H1 (cell line): ENCODE measurements around the gene SMTNL2. TPM values are rescaled to one million over a fixed set of nuclear protein-coding genes. Genes with fewer than 3 reads are reported as not detected.

Experiments
- BCL11A ChIP-seq, 2 experiments: IDR thresholded peaks; one replicate each; pipeline ENCODE4 v1.6.1; 2011; ENCODE audit warnings: low read depth in 2 of 2, low read length in 2 of 2, mild to moderate bottlenecking in 2 of 2
- CHD7 ChIP-seq: fragments of 300-600 bp; sonication (generic); IDR thresholded peaks from 2 replicates; pipeline ENCODE4 v1.7.1; 2012; ENCODE audit warnings: low read length, moderate library complexity, mild to moderate bottlenecking, inconsistent platforms; ENCODE audit not compliant: insufficient replicate concordance
- CTBP2 ChIP-seq: IDR thresholded peaks from 2 replicates; pipeline ENCODE4 v1.7.0; 2011; ENCODE audit warnings: borderline replicate concordance, mild to moderate bottlenecking, moderate library complexity, mixed read lengths, low read length; ENCODE audit not compliant: insufficient read depth, insufficient read length
- EP300 ChIP-seq, 2 experiments: IDR thresholded peaks; 1 replicate in 1 of 2; 2 replicates in 1 of 2; pipeline ENCODE4 v1.6.1; 2011 to 2012; ENCODE audit warnings: low read depth in 2 of 2, low read length in 2 of 2, mild to moderate bottlenecking in 2 of 2, borderline replicate concordance in 1 of 2, inconsistent platforms in 1 of 2, moderate library complexity in 1 of 2
- JUN ChIP-seq: IDR thresholded peaks from 2 replicates; pipeline ENCODE4 v1.6.1; 2011; ENCODE audit warnings: low read depth, mild to moderate bottlenecking, improper control_type of control experiment, low read length
- JUND ChIP-seq: IDR thresholded peaks from 2 replicates; pipeline ENCODE4 v1.6.1; 2011; ENCODE audit warnings: mild to moderate bottlenecking, improper control_type of control experiment, low read length
- MAFK ChIP-seq: IDR thresholded peaks from 2 replicates; pipeline ENCODE4 v1.6.1; 2012; ENCODE audit warnings: low read depth, mild to moderate bottlenecking, improper control_type of control experiment, low read length
- PHF8 ChIP-seq: fragments of 200-600 bp; sonication (generic); conservative IDR thresholded peaks from 2 replicates; pipeline ENCODE4 v1.7.1; 2012; ENCODE audit warnings: low read depth, mild to moderate bottlenecking, inconsistent platforms, low read length, moderate library complexity
- TAF1 ChIP-seq: IDR thresholded peaks from 2 replicates; pipeline ENCODE4 v1.6.1; 2011; ENCODE audit warnings: mild to moderate bottlenecking, low read depth, low read length
- TCF12 ChIP-seq: IDR thresholded peaks from 2 replicates; pipeline ENCODE4 v1.6.1; 2011; ENCODE audit warnings: low read depth, mild to moderate bottlenecking, low read length
- TEAD4 ChIP-seq: IDR thresholded peaks from 2 replicates; pipeline ENCODE4 v1.6.1; 2012; ENCODE audit warnings: low read depth, low read length, inconsistent platforms, mixed read lengths
- YY1 ChIP-seq: IDR thresholded peaks from 2 replicates; pipeline ENCODE4 v1.6.1; 2011; ENCODE audit warnings: low read depth, mild to moderate bottlenecking, low read length
- polyA plus RNA-seq, 7 experiments: library from polyadenylated mRNA; depleted of rRNA in 3 of 7; stranded (reverse) in 5 of 7; unstranded in 2 of 7; fragments of >200 nt in 5 of 7; fragments of 200-250 nt in 2 of 7; gene quantifications; 1 replicate in 5 of 7; 2 replicates in 1 of 7; 4 replicates in 1 of 7; pipeline versions ENCODE4 v1.2.1 to v1.2.3, GENCODE V29; 2011 to 2013; ENCODE audit warnings: missing spikeins in 2 of 7, mixed read lengths in 2 of 7
- total RNA-seq: library from RNA; stranded (reverse); fragmentation: NEBNext Ultra II Directional; extraction: Animal tissue kit (Norgen Biotek cat#: 25700); gene quantifications from 2 replicates; pipeline ENCODE4 v1.2.1, GENCODE V29; 2021

SMTNL2 gene
- total and polyA plus RNA-seq, 2 of the 8 experiments (the other 6 are each of a cell fraction or from before 2014, with no cell fraction given), result 3.6 to 4.5 TPM

- TF ChIP-seq CHD7, result no peak
- no peak for TF ChIP-seq YY1
- TF ChIP-seq EP300 (IDR thresholded peaks at IDR 0.05; ENCODE audit: borderline replicate concordance in 1 of 2, low read depth in 2 of 2, low read length in 2 of 2), result no peak
- TF ChIP-seq TCF12, result no peak
- no peak for TF ChIP-seq JUND
- TF ChIP-seq TAF1, result no peak
- no peak for TF ChIP-seq TEAD4
- TF ChIP-seq BCL11A (IDR thresholded peaks at IDR 0.05; ENCODE audit: low read depth in 2 of 2, low read length in 2 of 2), result no peak
- no peak for TF ChIP-seq JUN
- no peak for TF ChIP-seq MAFK
- no peak for TF ChIP-seq CTBP2
- no peak for TF ChIP-seq PHF8
Observed at GRCh38 chr17:4588391-4588790, 4.1 kb downstream of the SMTNL2 start (continued).
